Activated CD4-positive, alpha-beta T cell treated with anti-CD3 and anti-CD28 coated beads, Interleukin-2, amount 50 U/mL, for 48 hours (primary cell): ENCODE results near the gene NADK.
"Not testable (repeated sequence)": the region's sequence is repeated elsewhere in the genome, so short reads cannot be mapped to it uniquely, and the experiment has no call there.

Source experiments
- DNase-seq, 2 experiments: peaks; one replicate each; pipeline ENCODE4 v3.0.0-alpha.2; 2020

Gene NADK

GRCh38 chr1:1763657-1764621 lies 14.3 kb downstream of the NADK start:
- no peak for DNase-seq

GRCh38 chr1:1761504-1762376 lies 16.5 kb downstream of the NADK start:
- no peak for DNase-seq

GRCh38 chr1:1760715-1761114 lies 17.6 kb downstream of the NADK start:
- DNase-seq, result no peak

GRCh38 chr1:1760345-1760650 lies 18.0 kb downstream of the NADK start:
- no peak for DNase-seq

- DNase-seq, result no peak
Measured at GRCh38 chr1:1759456-1760344, 18.6 kb downstream of the NADK start.

GRCh38 chr1:1758692-1759455 lies 19.4 kb downstream of the NADK start:
- DNase-seq, result no peak

GRCh38 chr1:1758059-1758621 lies 20.1 kb downstream of the NADK start:
- DNase-seq, result no peak

- DNase-seq, result no peak
Measured at GRCh38 chr1:1757422-1758058, 20.7 kb downstream of the NADK start.

GRCh38 chr1:1756661-1757421 lies 21.4 kb downstream of the NADK start:
- DNase-seq, result no peak

GRCh38 chr1:1755852-1756251 lies 22.4 kb downstream of the NADK start:
- DNase-seq, result no peak

GRCh38 chr1:1755426-1755825 lies 22.8 kb downstream of the NADK start:
- no peak for DNase-seq

- DNase-seq, result no peak
Measured at GRCh38 chr1:1754051-1754815, 24.0 kb downstream of the NADK start.

- no peak for DNase-seq
Measured at GRCh38 chr1:1753607-1754005, 24.7 kb downstream of the NADK start.

GRCh38 chr1:1752636-1753606 lies 25.3 kb downstream of the NADK start:
- DNase-seq, result no peak

GRCh38 chr1:1752190-1752589 lies 26.1 kb downstream of the NADK start:
- DNase-seq, result no peak

GRCh38 chr1:1749941-1750340 lies 28.3 kb downstream of the NADK start:
- DNase-seq, result not testable (repeated sequence)

- DNase-seq, result no peak
Measured at GRCh38 chr1:1748686-1749321, 29.5 kb downstream of the NADK start.

GRCh38 chr1:1746566-1746909 lies 31.7 kb downstream of the NADK start:
- DNase-seq, result not testable (repeated sequence)
